MV-4-11 (cell line): ENCODE measurements around the gene SLC38A4.

Source experiments
- DNase-seq: peaks from one replicate; lab custom pipeline; 2025; lab: John Stamatoyannopoulos, UW

Gene SLC38A4

GRCh38 chr12:46815809-46816208 lies 10.0 kb downstream of the SLC38A4 start:
- DNase-seq, result no peak

GRCh38 chr12:46814143-46814542 lies 11.7 kb downstream of the SLC38A4 start:
- no peak for DNase-seq

GRCh38 chr12:46811185-46811584 lies 14.6 kb downstream of the SLC38A4 start:
- no peak for DNase-seq

GRCh38 chr12:46808955-46809697 lies 16.7 kb downstream of the SLC38A4 start:
- no peak for DNase-seq

GRCh38 chr12:46808317-46808716 lies 17.5 kb downstream of the SLC38A4 start:
- no peak for DNase-seq

GRCh38 chr12:46804054-46804453 lies 21.7 kb downstream of the SLC38A4 start:
- DNase-seq, result no peak

- DNase-seq, result no peak
Observed at GRCh38 chr12:46803517-46803916, 22.3 kb downstream of the SLC38A4 start.

GRCh38 chr12:46801293-46801692 lies 24.5 kb downstream of the SLC38A4 start:
- no peak for DNase-seq

- DNase-seq, result no peak
Observed at GRCh38 chr12:46800160-46800559, 25.6 kb downstream of the SLC38A4 start.

- DNase-seq, result no peak
Observed at GRCh38 chr12:46798648-46799047, 27.1 kb downstream of the SLC38A4 start.

GRCh38 chr12:46798056-46798455 lies 27.7 kb downstream of the SLC38A4 start:
- DNase-seq, result no peak

- DNase-seq, result no peak
Observed at GRCh38 chr12:46795988-46796387, 29.8 kb downstream of the SLC38A4 start.

GRCh38 chr12:46794593-46795190 lies 31.1 kb downstream of the SLC38A4 start:
- DNase-seq, result no peak

GRCh38 chr12:46792925-46793324 lies 32.9 kb downstream of the SLC38A4 start:
- no peak for DNase-seq

GRCh38 chr12:46790066-46790465 lies 35.7 kb downstream of the SLC38A4 start:
- no peak for DNase-seq

- no peak for DNase-seq
Observed at GRCh38 chr12:46788072-46788887, 37.5 kb downstream of the SLC38A4 start.

GRCh38 chr12:46787496-46788055 lies 38.2 kb downstream of the SLC38A4 start:
- DNase-seq, result no peak

GRCh38 chr12:46786774-46787173 lies 39.0 kb downstream of the SLC38A4 start:
- no peak for DNase-seq

- no peak for DNase-seq
Observed at GRCh38 chr12:46785382-46785781, 40.4 kb downstream of the SLC38A4 start.

- DNase-seq, result no peak
Observed at GRCh38 chr12:46783871-46784270, 41.9 kb downstream of the SLC38A4 start.

GRCh38 chr12:46779879-46780278 lies 45.9 kb downstream of the SLC38A4 start:
- no peak for DNase-seq

GRCh38 chr12:46779063-46779462 lies 46.7 kb downstream of the SLC38A4 start:
- DNase-seq, result no peak

GRCh38 chr12:46778415-46778814 lies 47.4 kb downstream of the SLC38A4 start:
- no peak for DNase-seq
